Measurements from ENCODE around the gene GRB10. TPM values are rescaled to one million over a fixed set of nuclear protein-coding genes. Genes with fewer than 3 reads are reported as not detected.

The GRB10 gene
- total RNA-seq, 1 experiment from 2014 or later = 47.9 TPM

DNA sequence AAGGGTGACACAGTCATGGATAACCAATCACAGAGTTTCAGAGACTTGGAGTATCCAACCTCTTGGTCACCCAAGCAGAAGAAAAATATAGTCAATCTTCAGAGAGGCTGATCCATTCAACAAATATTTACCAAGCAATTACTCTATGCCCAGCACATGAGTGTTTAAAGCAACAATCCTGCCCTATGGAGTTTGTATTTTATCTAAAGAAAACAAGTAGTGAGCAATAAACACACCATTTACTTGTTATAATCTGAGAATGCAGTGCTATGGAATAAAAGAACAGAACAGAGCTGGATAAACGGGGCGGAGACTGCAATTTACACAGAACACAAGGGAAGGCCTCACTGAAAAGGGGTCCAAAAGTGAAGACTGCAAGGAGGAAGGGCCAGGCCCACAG, 63.8 kb downstream of the GRB10 start:
- peaks cover 53% of the 10 kb centered on the region for H3K4me1 ChIP-seq (replicated peaks; ENCODE audit: insufficient read depth)
- BruUV-seq (replicated peaks) = no TSS peak
- intact Hi-C loops (cut with micrococcal nuclease; ENCODE audit: unreplicated experiment) = loop anchor here (5.0 kb wide), 1 partner anchor 48 kb away; no protein-coding TSS in a partner anchor
- H3K79me2 ChIP-seq (ENCODE audit: low read depth) = peaks cover 39% of the 10 kb centered on the region
- no peak overlapping the region for H2AFZ ChIP-seq
- H3K4me2 ChIP-seq = 0 out of 2 replicates have a peak overlapping the region, but pooled peaks have one; percentile 6
- TF ChIP-seq EZH2 (IDR thresholded peaks at IDR 0.05; ENCODE audit: low read depth) = no peak
- TF ChIP-seq CTCF (conservative IDR thresholded peaks at IDR 0.05) = no peak
- no peak overlapping the region for H3K4me3 ChIP-seq
- no peaks in the 10 kb centered on the region for H3K27me3 ChIP-seq (ENCODE audit: insufficient read depth, low read depth)
- H3K36me3 ChIP-seq (ENCODE audit: low read depth) = 0 out of 2 replicates have a peak, but pooled peaks cover 1% of the 10 kb centered on the region
- no peak overlapping the region for H3K27ac ChIP-seq
- H3F3A ChIP-seq (ENCODE audit: insufficient read depth, low read depth) = peaks cover 29% of the 10 kb centered on the region
- ChIA-PET POLR2A (ENCODE audit: unreplicated experiment) (no interaction called here), CTCF (no interaction called here)
- H3K9me3 ChIP-seq (ENCODE audit: insufficient read depth, low read depth) = 0 out of 2 replicates have a peak, but pooled peaks cover 1% of the 10 kb centered on the region
- no peaks in the 10 kb centered on the region for H3K9me2 ChIP-seq (ENCODE audit: insufficient read depth)
- peaks cover 19% of the 10 kb centered on the region for H4K20me1 ChIP-seq (ENCODE audit: insufficient read depth)
- peak in 1 of 2 experiments; percentile 63 for DNase-seq

- no peak overlapping the region for H3K4me2 ChIP-seq
- no peak for TF ChIP-seq CTCF (conservative IDR thresholded peaks at IDR 0.05)
- TF ChIP-seq EZH2 (IDR thresholded peaks at IDR 0.05; ENCODE audit: low read depth) = no peak
- ChIA-PET POLR2A (ENCODE audit: unreplicated experiment) (no interaction called here), CTCF (no interaction called here)
- H4K20me1 ChIP-seq (ENCODE audit: insufficient read depth) = peaks cover 19% of the 10 kb centered on the region
- no peak for DNase-seq
- peaks cover 30% of the 10 kb centered on the region for H3F3A ChIP-seq (ENCODE audit: insufficient read depth, low read depth)
- peaks cover 55% of the 10 kb centered on the region for H3K4me1 ChIP-seq (replicated peaks; ENCODE audit: insufficient read depth)
- BruUV-seq (replicated peaks) = no TSS peak
- H3K27ac ChIP-seq = no peak overlapping the region
- no peak overlapping the region for H3K4me3 ChIP-seq
- intact Hi-C loops (cut with micrococcal nuclease; ENCODE audit: unreplicated experiment) = loop anchor here (5.0 kb wide), 1 partner anchor 49 kb away; no protein-coding TSS in a partner anchor
- 0 out of 2 replicates have a peak, but pooled peaks cover 4% of the 10 kb centered on the region for H3K36me3 ChIP-seq (ENCODE audit: low read depth)
- H3K9me3 ChIP-seq (ENCODE audit: insufficient read depth, low read depth) = 0 out of 2 replicates have a peak, but pooled peaks cover 4% of the 10 kb centered on the region
- no peaks in the 10 kb centered on the region for H3K9me2 ChIP-seq (ENCODE audit: insufficient read depth)
- peaks cover 44% of the 10 kb centered on the region for H3K79me2 ChIP-seq (ENCODE audit: low read depth)
- no peaks in the 10 kb centered on the region for H3K27me3 ChIP-seq (ENCODE audit: insufficient read depth, low read depth)
- H2AFZ ChIP-seq = no peak overlapping the region
Measured at GRCh38 chr7:50718311-50718710, 64.4 kb downstream of the GRB10 start.

DNA sequence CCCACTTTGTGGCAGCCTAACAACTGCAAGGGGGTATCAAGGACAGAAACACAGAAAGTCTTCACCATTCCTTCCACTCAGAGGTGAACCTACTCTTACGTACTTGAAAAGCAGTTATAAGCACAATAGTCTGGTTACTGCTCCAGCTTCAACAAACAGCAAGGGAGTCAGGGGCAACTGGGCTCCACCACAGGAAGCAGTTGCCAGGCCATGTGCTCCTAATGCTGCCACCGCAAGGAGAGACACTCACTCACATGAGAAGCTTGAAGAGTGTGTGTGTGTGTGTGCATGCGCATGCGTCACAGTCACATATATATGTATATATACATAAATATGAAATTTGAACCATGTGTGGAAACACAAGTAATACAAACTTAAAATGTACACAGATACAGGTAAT, 65.5 kb downstream of the GRB10 start:
- Histone ChIP-seq H3F3A (ENCODE audit: insufficient read depth, low read depth) (peaks cover 30% of the 10 kb centered on the region), H3K9me3 (ENCODE audit: insufficient read depth, low read depth) (0 out of 2 replicates have a peak, but pooled peaks cover 4% of the 10 kb centered on the region), H3K9me2 (ENCODE audit: insufficient read depth) (no peaks in the 10 kb centered on the region), H3K4me1 (replicated peaks; ENCODE audit: insufficient read depth) (peaks cover 63% of the 10 kb centered on the region), H3K27ac (no peak overlapping the region), H3K36me3 (ENCODE audit: low read depth) (0 out of 2 replicates have a peak, but pooled peaks cover 4% of the 10 kb centered on the region), H3K4me3 (no peak overlapping the region), H2AFZ (no peak overlapping the region), H3K79me2 (ENCODE audit: low read depth) (peaks cover 55% of the 10 kb centered on the region), H3K4me2 (no peak overlapping the region), H3K27me3 (ENCODE audit: insufficient read depth, low read depth) (no peaks in the 10 kb centered on the region), H4K20me1 (ENCODE audit: insufficient read depth) (peaks cover 19% of the 10 kb centered on the region)
- BruUV-seq (replicated peaks) = no TSS peak
- no peak for DNase-seq
- ChIA-PET CTCF (no interaction called here), POLR2A (ENCODE audit: unreplicated experiment) (no interaction called here)
- intact Hi-C loops (cut with micrococcal nuclease; ENCODE audit: unreplicated experiment) = loop anchor here (5.0 kb wide), 1 partner anchor 50 kb away; no protein-coding TSS in a partner anchor
- TF ChIP-seq EZH2 (IDR thresholded peaks at IDR 0.05; ENCODE audit: low read depth) (no peak), CTCF (conservative IDR thresholded peaks at IDR 0.05) (no peak)
